Measurements from ENCODE around the gene ZC4H2.
"Not testable (repeated sequence)": the region's sequence is repeated elsewhere in the genome, so short reads cannot be mapped to it uniquely, and the experiment has no call there.

ZC4H2 gene

GRCh38 chrX:64975491-64975890 is 759 bp downstream of the ZC4H2 start:
- peak overlapping the region; percentile 73 to 91 (median 79) for H3K4me3 ChIP-seq (ENCODE audit: low read depth in 1 of 5, low read length in 5 of 5)
- H3K9ac ChIP-seq (ENCODE audit: low read length in 5 of 5), result peak overlapping the region; percentile 22 to 69 (median 62)
- peaks cover 0 to 9% (median 0%) of the 10 kb centered on the region in 5 donors for H3K9me3 ChIP-seq (ENCODE audit: control insufficient read depth in 5 of 5, low read length in 5 of 5)
- H3K27me3 ChIP-seq (ENCODE audit: control insufficient read depth in 5 of 5, insufficient read depth in 4 of 5, low read length in 5 of 5), result peaks cover 0 to 7% (median 0%) of the 10 kb centered on the region in 5 donors
- H3K4me1 ChIP-seq (ENCODE audit: control insufficient read depth in 5 of 5, insufficient read depth in 5 of 5, low read length in 5 of 5), result peaks cover 0 to 13% (median 6%) of the 10 kb centered on the region in 5 donors
- H3K27ac ChIP-seq (ENCODE audit: low read depth, low read length), result no peak overlapping the region
- H3K36me3 ChIP-seq (ENCODE audit: control insufficient read depth in 5 of 5, insufficient read depth in 5 of 5, low read length in 5 of 5), result no peaks in the 10 kb centered on the region

GRCh38 chrX:64925480-64925879 is 50.8 kb downstream of the ZC4H2 start:
- peaks cover 0 to 2% (median 0%) of the 10 kb centered on the region in 5 donors for H3K27me3 ChIP-seq (ENCODE audit: control insufficient read depth in 5 of 5, insufficient read depth in 4 of 5, low read length in 5 of 5)
- peaks cover 0 to 18% (median 9%) of the 10 kb centered on the region in 5 donors for H3K9me3 ChIP-seq (ENCODE audit: control insufficient read depth in 5 of 5, low read length in 5 of 5)
- no peak overlapping the region for H3K27ac ChIP-seq (ENCODE audit: low read depth, low read length)
- no peaks in the 10 kb centered on the region for H3K4me1 ChIP-seq (ENCODE audit: control insufficient read depth in 5 of 5, insufficient read depth in 5 of 5, low read length in 5 of 5)
- H3K36me3 ChIP-seq (ENCODE audit: control insufficient read depth in 5 of 5, insufficient read depth in 5 of 5, low read length in 5 of 5), result peaks cover 0 to 4% (median 0%) of the 10 kb centered on the region in 5 donors
- H3K9ac ChIP-seq (ENCODE audit: low read length in 5 of 5), result no peak overlapping the region
- H3K4me3 ChIP-seq (ENCODE audit: low read depth in 1 of 5, low read length in 5 of 5), result no peak overlapping the region

GRCh38 chrX:64908121-64908520 is 68.1 kb downstream of the ZC4H2 start:
- peaks cover 0 to 7% (median 0%) of the 10 kb centered on the region in 5 donors for H3K27me3 ChIP-seq (ENCODE audit: control insufficient read depth in 5 of 5, insufficient read depth in 4 of 5, low read length in 5 of 5)
- H3K27ac ChIP-seq (ENCODE audit: low read depth, low read length), result no peak overlapping the region
- peaks cover 0 to 2% (median 0%) of the 10 kb centered on the region in 5 donors for H3K36me3 ChIP-seq (ENCODE audit: control insufficient read depth in 5 of 5, insufficient read depth in 5 of 5, low read length in 5 of 5)
- no peak overlapping the region for H3K4me3 ChIP-seq (ENCODE audit: low read depth in 1 of 5, low read length in 5 of 5)
- no peaks in the 10 kb centered on the region for H3K4me1 ChIP-seq (ENCODE audit: control insufficient read depth in 5 of 5, insufficient read depth in 5 of 5, low read length in 5 of 5)
- H3K9ac ChIP-seq (ENCODE audit: low read length in 5 of 5), result no peak overlapping the region
- peaks cover 0 to 3% (median 0%) of the 10 kb centered on the region in 5 donors for H3K9me3 ChIP-seq (ENCODE audit: control insufficient read depth in 5 of 5, low read length in 5 of 5)

- no peaks in the 10 kb centered on the region for H3K9me3 ChIP-seq (ENCODE audit: control insufficient read depth in 5 of 5, low read length in 5 of 5)
- H3K4me3 ChIP-seq (ENCODE audit: low read depth in 1 of 5, low read length in 5 of 5), result no peak overlapping the region
- H3K36me3 ChIP-seq (ENCODE audit: control insufficient read depth in 5 of 5, insufficient read depth in 5 of 5, low read length in 5 of 5), result no peaks in the 10 kb centered on the region
- no peaks in the 10 kb centered on the region for H3K4me1 ChIP-seq (ENCODE audit: control insufficient read depth in 5 of 5, insufficient read depth in 5 of 5, low read length in 5 of 5)
- no peaks in the 10 kb centered on the region for H3K27me3 ChIP-seq (ENCODE audit: control insufficient read depth in 5 of 5, insufficient read depth in 4 of 5, low read length in 5 of 5)
- no peak overlapping the region for H3K9ac ChIP-seq (ENCODE audit: low read length in 5 of 5)
- H3K27ac ChIP-seq (ENCODE audit: low read depth, low read length), result no peak overlapping the region
Observed at GRCh38 chrX:64894454-64895038, 81.7 kb downstream of the ZC4H2 start.

GRCh38 chrX:64885850-64886249 is 90.4 kb downstream of the ZC4H2 start:
- Histone ChIP-seq H3K4me3 (ENCODE audit: low read depth in 1 of 5, low read length in 5 of 5) (no peak overlapping the region), H3K4me1 (ENCODE audit: control insufficient read depth in 5 of 5, insufficient read depth in 5 of 5, low read length in 5 of 5) (no peaks in the 10 kb centered on the region), H3K36me3 (ENCODE audit: control insufficient read depth in 5 of 5, insufficient read depth in 5 of 5, low read length in 5 of 5) (no peaks in the 10 kb centered on the region), H3K27me3 (ENCODE audit: control insufficient read depth in 5 of 5, insufficient read depth in 4 of 5, low read length in 5 of 5) (peaks cover 0 to 2% (median 0%) of the 10 kb centered on the region in 5 donors), H3K9me3 (ENCODE audit: control insufficient read depth in 5 of 5, low read length in 5 of 5) (no peaks in the 10 kb centered on the region), H3K9ac (ENCODE audit: low read length in 5 of 5) (no peak overlapping the region), H3K27ac (ENCODE audit: low read depth, low read length) (no peak overlapping the region)

- not testable (repeated sequence) for H3K36me3 ChIP-seq (ENCODE audit: control insufficient read depth in 5 of 5, insufficient read depth in 5 of 5, low read length in 5 of 5); H3K4me3 ChIP-seq (ENCODE audit: low read depth in 1 of 5, low read length in 5 of 5); H3K27me3 ChIP-seq (ENCODE audit: control insufficient read depth in 5 of 5, insufficient read depth in 4 of 5, low read length in 5 of 5); H3K9ac ChIP-seq (ENCODE audit: low read length in 5 of 5); H3K27ac ChIP-seq (ENCODE audit: low read depth, low read length); H3K4me1 ChIP-seq (ENCODE audit: control insufficient read depth in 5 of 5, insufficient read depth in 5 of 5, low read length in 5 of 5)
- peaks cover 0 to 12% (median 9%) of the 10 kb centered on the region in 5 donors for H3K9me3 ChIP-seq (ENCODE audit: control insufficient read depth in 5 of 5, low read length in 5 of 5)
Observed at GRCh38 chrX:64878709-64879108, 97.5 kb downstream of the ZC4H2 start.

GRCh38 chrX:64867217-64867616 is 109.0 kb downstream of the ZC4H2 start:
- Histone ChIP-seq H3K9ac (ENCODE audit: low read length in 5 of 5) (no peak overlapping the region), H3K4me1 (ENCODE audit: control insufficient read depth in 5 of 5, insufficient read depth in 5 of 5, low read length in 5 of 5) (no peaks in the 10 kb centered on the region), H3K4me3 (ENCODE audit: low read depth in 1 of 5, low read length in 5 of 5) (no peak overlapping the region), H3K36me3 (ENCODE audit: control insufficient read depth in 5 of 5, insufficient read depth in 5 of 5, low read length in 5 of 5) (no peaks in the 10 kb centered on the region), H3K9me3 (ENCODE audit: control insufficient read depth in 5 of 5, low read length in 5 of 5) (peaks cover 3 to 16% (median 11%) of the 10 kb centered on the region in 5 donors), H3K27ac (ENCODE audit: low read depth, low read length) (no peak overlapping the region), H3K27me3 (ENCODE audit: control insufficient read depth in 5 of 5, insufficient read depth in 4 of 5, low read length in 5 of 5) (no peaks in the 10 kb centered on the region)
